T47D (cell line): Measurements from ENCODE around the gene SPAG9.

Experiments used
- DNase-seq, 2 experiments: peaks; one replicate each; pipeline versions ENCODE4 v3.0.0 to v3.0.0-alpha.2; 2011 to 2012; ENCODE audit warnings: low read depth in 1 of 2, low spot score in 1 of 2
- JUND ChIP-seq: IDR thresholded peaks from 2 replicates; pipeline ENCODE4 v1.6.1; 2012; ENCODE audit warnings: low read depth
- in situ Hi-C: cut with HindIII; loops from 2 replicates; pipeline ENCODE4 v1.10.0; 2016; ENCODE audit warnings: low sequenced_read_pairs, low pct_unique_long_range_greater_than_20kb

The SPAG9 gene, protein sequence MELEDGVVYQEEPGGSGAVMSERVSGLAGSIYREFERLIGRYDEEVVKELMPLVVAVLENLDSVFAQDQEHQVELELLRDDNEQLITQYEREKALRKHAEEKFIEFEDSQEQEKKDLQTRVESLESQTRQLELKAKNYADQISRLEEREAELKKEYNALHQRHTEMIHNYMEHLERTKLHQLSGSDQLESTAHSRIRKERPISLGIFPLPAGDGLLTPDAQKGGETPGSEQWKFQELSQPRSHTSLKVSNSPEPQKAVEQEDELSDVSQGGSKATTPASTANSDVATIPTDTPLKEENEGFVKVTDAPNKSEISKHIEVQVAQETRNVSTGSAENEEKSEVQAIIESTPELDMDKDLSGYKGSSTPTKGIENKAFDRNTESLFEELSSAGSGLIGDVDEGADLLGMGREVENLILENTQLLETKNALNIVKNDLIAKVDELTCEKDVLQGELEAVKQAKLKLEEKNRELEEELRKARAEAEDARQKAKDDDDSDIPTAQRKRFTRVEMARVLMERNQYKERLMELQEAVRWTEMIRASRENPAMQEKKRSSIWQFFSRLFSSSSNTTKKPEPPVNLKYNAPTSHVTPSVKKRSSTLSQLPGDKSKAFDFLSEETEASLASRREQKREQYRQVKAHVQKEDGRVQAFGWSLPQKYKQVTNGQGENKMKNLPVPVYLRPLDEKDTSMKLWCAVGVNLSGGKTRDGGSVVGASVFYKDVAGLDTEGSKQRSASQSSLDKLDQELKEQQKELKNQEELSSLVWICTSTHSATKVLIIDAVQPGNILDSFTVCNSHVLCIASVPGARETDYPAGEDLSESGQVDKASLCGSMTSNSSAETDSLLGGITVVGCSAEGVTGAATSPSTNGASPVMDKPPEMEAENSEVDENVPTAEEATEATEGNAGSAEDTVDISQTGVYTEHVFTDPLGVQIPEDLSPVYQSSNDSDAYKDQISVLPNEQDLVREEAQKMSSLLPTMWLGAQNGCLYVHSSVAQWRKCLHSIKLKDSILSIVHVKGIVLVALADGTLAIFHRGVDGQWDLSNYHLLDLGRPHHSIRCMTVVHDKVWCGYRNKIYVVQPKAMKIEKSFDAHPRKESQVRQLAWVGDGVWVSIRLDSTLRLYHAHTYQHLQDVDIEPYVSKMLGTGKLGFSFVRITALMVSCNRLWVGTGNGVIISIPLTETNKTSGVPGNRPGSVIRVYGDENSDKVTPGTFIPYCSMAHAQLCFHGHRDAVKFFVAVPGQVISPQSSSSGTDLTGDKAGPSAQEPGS (N-terminal part only)

DNA sequence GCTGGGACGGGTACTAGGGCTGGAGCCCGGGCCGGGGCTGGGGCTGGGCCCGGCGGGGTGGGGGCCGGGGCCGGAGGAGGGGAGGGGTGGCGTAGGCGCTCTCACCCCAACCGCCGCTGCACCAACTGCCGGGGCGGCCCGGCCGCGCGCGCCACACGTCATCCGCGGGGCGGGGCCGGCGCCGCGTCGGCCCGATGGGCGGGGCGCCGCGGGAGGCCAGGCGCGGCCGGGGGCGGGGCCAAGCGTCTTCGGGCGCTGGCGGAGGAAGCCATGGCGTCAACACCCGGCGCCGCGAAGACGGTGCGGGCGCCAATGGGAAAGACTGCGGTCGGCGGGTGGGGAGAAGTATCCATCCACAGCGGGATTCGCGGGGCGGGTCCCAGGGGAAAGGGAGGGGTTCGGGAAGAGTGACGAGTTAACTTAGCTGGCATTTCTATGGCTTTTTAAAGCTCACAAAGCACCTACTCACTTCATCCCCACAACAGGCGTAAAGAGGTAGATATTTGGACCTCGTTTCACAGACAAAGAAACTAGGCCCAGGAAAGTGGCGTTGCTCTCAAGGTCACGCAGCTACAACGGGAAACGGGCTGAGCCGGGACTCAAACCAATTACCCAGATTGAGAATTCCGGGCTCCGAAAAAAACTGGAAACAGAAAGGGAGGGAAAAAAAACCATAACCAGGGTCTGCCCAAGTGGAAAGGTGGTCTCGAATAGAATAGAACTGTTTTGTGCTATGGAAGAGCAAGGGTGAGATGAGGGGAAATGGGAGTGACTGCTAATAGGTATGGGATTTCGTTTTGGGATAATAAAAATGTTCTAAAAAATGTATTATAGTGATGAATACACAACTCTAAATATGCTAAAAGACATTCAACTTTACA lies at the start of gene SPAG9:
Gene SPAG9 (minus strand): TSS at position 130 of the 881 bp plus-strand sequence. CDS start 212 bp downstream, outside the sequence.
- in situ Hi-C loops = no loop called here
- DNase-seq = peak; percentile 98
- TF ChIP-seq JUND = no peak

DNA sequence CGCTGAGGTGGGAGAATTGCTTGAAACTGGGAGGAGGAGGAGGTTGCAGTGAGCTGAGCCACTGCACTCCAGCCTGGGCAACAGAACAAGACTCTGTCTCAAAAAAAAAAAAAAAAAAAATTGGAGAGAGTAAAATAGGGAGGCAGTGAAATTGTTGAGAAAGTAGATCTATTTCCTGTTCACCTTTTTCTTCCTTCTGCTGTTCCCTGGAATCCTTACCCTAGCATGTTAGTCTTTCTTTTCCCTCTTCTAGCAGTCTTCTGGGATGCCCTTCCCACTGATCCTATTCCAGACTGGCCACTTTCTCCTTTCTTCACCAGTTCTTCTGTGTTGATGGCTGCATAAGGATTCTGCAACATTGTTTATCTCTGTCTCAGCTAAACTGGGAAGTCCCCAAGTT lies 48.7 kb upstream of the SPAG9 start:
- no peak for TF ChIP-seq JUND
- in situ Hi-C loops = no loop called here
- no peak for DNase-seq

DNA sequence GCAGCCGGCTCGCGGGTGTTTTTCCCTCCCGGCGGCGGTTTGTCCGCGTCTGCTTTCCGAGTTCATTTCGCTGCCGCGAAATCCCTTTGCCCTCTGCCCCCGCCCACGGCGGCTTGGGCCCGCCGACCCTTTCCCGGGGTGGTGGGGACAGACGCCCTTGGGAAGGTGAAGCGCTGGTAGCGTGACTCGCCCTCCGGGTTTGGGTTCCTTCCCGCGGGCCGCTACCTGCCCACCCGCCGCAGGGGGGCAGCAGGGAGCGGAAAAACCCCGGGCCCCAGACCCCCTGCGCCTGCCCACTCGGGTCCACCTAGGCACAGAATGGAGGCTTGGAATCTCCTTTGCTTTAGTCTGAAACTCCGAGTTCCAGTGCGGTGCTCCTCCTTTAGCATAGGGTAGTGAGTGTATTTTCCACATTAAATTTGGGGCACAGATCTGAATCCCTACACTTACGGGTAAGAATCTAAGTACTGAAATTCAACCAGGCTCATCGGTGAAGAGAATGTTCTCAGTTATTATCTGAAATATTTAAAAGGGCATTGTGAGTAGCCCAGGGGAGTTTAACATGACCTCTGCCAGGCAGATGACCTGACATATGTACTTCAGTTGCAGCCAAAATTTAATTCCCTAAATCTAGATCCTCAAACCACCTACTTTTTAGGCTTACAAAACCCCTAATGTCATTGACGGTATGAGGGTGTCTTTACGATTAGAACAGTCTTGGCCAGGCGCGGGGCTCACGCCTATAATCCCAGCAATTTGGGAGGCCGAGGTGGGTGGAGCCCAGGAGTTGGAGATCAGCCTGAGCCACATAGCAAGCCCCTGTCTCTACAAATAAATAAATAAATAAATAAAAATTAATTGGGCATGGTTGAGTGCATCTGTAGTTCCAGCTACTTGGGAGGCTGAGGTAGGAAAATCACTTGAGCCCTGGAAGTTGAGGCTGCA lies 46.6 kb upstream of the SPAG9 start:
- in situ Hi-C loops = no loop called here
- peak; percentile 59 to 82 for DNase-seq
- no peak for TF ChIP-seq JUND

DNA sequence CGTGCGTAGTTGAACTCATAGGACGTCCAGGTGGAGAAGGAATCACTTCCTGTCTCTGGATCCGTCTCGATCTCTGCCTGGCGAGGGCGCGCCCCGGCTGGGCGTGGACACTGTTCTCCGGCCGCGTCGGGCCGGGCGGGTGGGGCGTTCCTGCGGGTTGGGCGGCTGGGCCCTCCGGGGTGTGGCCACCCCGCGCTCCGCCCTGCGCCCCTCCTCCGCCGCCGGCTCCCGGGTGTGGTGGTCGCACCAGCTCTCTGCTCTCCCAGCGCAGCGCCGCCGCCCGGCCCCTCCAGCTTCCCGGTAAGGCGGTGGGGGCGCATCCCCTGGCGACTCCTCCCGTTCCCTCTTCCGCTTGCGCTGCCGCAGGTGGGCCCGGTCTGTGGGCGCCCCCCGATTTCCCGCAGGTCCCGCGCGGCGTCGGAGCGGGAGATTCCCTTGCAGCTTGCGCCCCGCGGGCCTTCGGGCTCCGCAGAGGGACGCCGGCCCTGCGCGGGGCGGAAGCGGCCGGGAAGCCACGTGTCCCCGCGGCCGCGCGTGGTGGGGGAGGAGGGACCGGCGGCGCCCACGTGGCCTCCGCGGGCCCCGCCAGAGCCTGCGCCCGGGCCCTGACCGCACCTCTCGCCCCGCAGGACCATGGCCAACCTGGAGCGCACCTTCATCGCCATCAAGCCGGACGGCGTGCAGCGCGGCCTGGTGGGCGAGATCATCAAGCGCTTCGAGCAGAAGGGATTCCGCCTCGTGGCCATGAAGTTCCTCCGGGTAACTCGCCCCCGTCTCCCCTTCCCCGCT lies 45.7 kb upstream of the SPAG9 start, which contains the start of gene NME2:
Gene NME2 (plus strand): TSS at position 214 of the 789 bp plus-strand sequence. CDS start 420 bp downstream, at position 634.
- no peak for TF ChIP-seq JUND
- in situ Hi-C loops = no loop called here
- peak; percentile 94 to 95 for DNase-seq

DNA sequence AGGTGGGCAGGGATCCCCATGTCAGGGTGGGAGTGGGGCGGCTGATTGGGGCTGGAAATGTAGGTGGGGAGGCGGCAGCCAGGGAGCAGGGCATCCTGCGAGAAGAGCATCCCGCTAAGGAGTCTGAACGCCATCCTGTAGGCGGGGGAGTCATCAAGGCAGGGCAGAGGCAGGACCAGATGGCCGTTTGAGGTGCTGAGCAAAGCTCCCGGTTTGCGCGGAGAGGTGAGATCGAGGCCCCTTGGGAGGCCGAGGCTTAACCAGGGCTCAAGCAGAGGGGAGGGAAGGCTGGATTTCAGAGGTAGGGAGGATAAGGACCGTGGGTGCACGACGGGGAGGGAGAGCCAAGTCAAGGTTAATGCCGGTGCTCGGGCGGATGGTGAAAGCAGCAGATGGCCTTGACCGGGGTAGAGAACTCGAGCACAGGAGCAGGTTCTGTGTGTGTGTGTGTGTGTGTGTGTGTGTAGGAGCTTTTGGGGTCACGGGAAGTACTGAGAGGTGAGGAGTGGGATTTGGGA lies 45.1 kb upstream of the SPAG9 start:
- in situ Hi-C loops = no loop called here
- DNase-seq = peak in 1 of 2 experiments; percentile 20
- no peak for TF ChIP-seq JUND

DNA sequence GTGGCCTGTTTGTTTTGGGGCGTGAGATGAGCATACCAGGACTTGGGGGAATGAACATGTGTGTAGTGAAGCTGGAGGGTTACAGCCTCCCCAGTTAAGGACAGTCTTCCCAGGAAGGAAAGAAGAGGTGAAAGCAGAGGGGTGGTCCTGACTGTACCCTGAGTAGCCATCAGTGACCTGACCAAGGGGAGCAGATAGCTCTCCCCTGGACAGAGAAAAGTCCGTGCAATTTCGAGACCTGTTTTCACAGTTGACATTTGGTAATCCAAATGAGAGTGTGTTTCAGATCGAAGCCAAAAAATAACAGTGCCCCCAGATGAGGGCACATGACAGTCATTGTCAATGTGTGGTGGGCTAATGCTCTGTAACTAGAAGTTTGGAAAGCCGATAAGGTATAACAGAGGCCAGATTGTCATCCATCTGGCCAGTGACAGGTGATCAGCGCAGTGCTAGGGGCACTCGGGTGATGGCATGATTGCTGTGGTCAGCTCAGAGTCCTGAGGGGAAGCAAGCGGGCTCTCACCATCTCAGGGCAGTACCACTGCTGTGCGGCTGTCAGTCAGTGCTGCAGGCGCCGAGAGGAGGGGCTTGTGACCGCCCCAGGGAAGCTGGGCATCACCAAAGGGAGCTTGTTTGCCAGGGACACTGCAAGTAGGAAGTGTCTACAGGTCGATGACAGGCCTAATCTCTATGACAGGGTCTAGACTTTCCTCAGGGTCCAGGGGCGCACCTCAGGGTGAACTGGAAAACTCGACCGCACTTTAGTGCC lies 44.4 kb upstream of the SPAG9 start:
- in situ Hi-C loops = no loop called here
- DNase-seq = no peak
- TF ChIP-seq JUND = no peak

DNA sequence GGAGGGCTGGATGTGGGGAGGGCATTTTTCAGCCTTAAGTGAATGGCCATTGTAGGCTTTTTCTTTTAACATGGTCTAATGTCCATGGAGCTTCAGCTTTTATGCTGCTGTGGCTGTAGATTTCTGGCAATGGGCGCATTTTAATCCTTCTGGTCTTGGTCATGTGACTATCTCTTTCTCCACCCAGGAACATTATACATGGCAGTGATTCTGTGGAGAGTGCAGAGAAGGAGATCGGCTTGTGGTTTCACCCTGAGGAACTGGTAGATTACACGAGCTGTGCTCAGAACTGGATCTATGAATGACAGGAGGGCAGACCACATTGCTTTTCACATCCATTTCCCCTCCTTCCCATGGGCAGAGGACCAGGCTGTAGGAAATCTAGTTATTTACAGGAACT lies 40.9 kb upstream of the SPAG9 start:
- in situ Hi-C loops = no loop called here
- no peak for DNase-seq
- no peak for TF ChIP-seq JUND

DNA sequence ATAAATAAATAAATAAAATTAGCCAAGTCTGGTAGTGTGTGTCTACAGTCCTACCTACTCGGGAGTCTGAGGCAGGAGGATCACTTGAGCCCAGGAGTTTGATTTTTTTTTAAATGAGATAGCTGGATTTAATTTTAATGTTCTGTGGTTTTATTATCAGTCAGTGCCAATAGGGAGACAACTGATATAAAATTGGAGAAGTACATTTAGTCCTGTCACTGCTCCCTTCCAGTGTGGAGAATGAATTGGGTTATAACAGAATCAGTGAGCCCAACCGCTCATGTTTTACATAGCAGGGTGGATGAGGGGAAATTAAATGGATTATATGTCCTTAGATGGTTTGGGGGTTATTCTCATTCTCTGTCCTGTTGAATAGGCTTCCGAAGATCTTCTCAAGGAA lies 38.9 kb upstream of the SPAG9 start:
- no peak for DNase-seq
- in situ Hi-C loops = no loop called here
- TF ChIP-seq JUND = no peak

DNA sequence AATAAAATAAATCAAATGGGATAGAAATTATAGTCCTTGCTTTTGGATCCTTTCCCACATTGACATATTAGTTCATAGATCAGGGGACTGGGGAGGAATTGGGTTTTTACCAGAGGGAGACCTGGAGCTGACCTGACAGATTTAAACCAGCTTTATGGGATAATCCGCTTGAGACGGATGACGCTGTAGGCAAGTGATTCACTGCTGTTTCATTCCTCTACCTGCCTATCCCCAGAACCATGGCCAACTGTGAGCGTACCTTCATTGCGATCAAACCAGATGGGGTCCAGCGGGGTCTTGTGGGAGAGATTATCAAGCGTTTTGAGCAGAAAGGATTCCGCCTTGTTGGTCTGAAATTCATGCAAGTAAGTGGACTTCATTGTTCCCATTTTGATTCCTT lies 34.7 kb upstream of the SPAG9 start:
- TF ChIP-seq JUND = no peak

More for the DNA sequence above, 34.7 kb upstream of the SPAG9 start:
- in situ Hi-C loops = no loop called here
- no peak for DNase-seq
